ENCODE measurements around the gene CCDC167.

GRCh38 chr6:37532122-37532521 is 32.4 kb upstream of the CCDC167 start:
- TF ChIP-seq GATA2 (IDR thresholded peaks at IDR 0.05; ENCODE audit: low read depth, low read length) (no peak), GATA3 (IDR thresholded peaks at IDR 0.05; ENCODE audit: low read depth, low read length) (no peak)
